Esophagus squamous epithelium (tissue), 5 donors: Measurements from ENCODE around the gene DKC1. TPM values are rescaled to one million over a fixed set of nuclear protein-coding genes. Genes with fewer than 3 reads are reported as not detected.
"Not testable (repeated sequence)": the region's sequence is repeated elsewhere in the genome, so short reads cannot be mapped to it uniquely, and the experiment has no call there.

Experiments
- DNase-seq: peaks from one replicate; lab custom pipeline; 2025; lab: John Stamatoyannopoulos, UW
- H3K27ac ChIP-seq, 4 donors: fragments of 200-600 bp; sonication (generic); one replicate each; pipeline ENCODE4 v1.5.1; 2016 to 2019; ENCODE audit warnings: mild to moderate bottlenecking in 1 of 4
- H3K27me3 ChIP-seq, 4 donors: fragments of 200-600 bp; sonication (generic); 1 replicate in 3 of 4; 2 replicates in 1 of 4; pipeline versions ENCODE4 v1.5.1 to v1.6.0; 2017 to 2021; ENCODE audit warnings: antibody characterized with exemption in 1 of 4
- H3K36me3 ChIP-seq, 3 donors: fragments of 200-600 bp; sonication (generic); one replicate each; pipeline ENCODE4 v1.5.1; 2016 to 2019
- H3K4me1 ChIP-seq, 3 donors: fragments of 200-600 bp; sonication (generic); one replicate each; pipeline ENCODE4 v1.5.1; 2017 to 2019
- H3K4me3 ChIP-seq, 4 donors: fragments of 200-600 bp; sonication (generic); 1 replicate in 3 of 4; 2 replicates in 1 of 4; pipeline ENCODE4 v1.5.1; 2016 to 2019; ENCODE audit warnings: mild to moderate bottlenecking in 2 of 4, moderate library complexity in 1 of 4
- H3K9me3 ChIP-seq, 3 donors: fragments of 200-600 bp; sonication (generic); one replicate each; pipeline ENCODE4 v1.5.1; 2016 to 2019
- POLR2A ChIP-seq, 4 donors: fragments of 450-650 bp; IDR thresholded peaks; one replicate each; pipeline ENCODE4 v1.6.1; 2017; ENCODE audit warnings: antibody characterized with exemption in 4 of 4, mild to moderate bottlenecking in 4 of 4, moderate library complexity in 3 of 4
- WGBS, 2 donors: methylation state at CpG; one replicate each; pipeline ENCODE4 v1.1.5; 2018; 5-methylcytosine and 5-hydroxymethylcytosine counted together
- intact Hi-C: fragments of 100-400 bp; cut with DNase I; formaldehyde crosslinking; loops from one replicate; pipeline ENCODE4 v1.15.0; 2022
- small RNA-seq, 4 donors: library from RNA; depleted of rRNA; stranded (forward); fragments of <200 nt; gene quantifications; one replicate each; pipeline ENCODE3, GENCODE V24; 2016
- total RNA-seq, 4 donors: library from RNA; depleted of rRNA; stranded (reverse); fragments of >200 nt; gene quantifications; one replicate each; pipeline ENCODE4 v1.1.0, GENCODE V29; 2016
- TF ChIP-seq, protein P1 (sequence below), 6 experiments: fragments of 450-650 bp in 4 of 6; fragments of 200-600 bp in 2 of 6; sonication (generic) in 2 of 6; IDR thresholded peaks; one replicate each; pipeline ENCODE4 v1.5.1; 2016 to 2019; ENCODE audit warnings: antibody characterized with exemption in 6 of 6, mild to moderate bottlenecking in 4 of 6, moderate library complexity in 4 of 6
- donor health status: DM: yes; HTN: yes; CAD: no.

Gene DKC1
- total RNA-seq, 4 donors from 2014 or later: 41.5 to 86.2 (median 49.5) TPM

DNA sequence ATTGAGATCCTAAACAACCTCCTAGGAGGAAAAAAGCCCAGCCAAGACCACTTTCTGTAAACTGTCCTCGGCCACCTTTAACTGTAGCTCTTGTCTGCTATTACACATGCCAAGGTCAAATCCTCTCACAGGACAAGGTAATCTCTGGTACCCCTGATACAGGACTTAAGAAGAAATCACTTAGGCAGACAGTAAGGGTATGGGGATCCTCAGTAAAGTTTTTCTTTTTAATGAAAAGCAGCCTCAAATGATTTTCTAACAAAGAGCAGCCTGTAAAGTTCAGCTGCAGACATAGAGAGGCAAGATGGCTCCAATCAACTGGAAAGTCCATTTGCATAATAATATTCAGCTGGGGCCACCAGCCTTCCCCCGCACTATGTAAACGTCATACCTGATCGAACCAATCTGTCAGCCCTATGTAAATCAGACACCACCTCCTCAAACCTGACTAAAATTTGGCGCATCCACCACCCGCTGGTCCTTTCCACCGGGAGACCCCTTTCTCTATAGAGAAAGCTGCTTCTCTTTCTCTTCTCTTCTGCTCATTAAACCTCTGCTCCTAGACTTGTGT is 57.2 kb downstream of the DKC1 start:
- WGBS, 2 donors: 83 to 85% methylated on average over 4 to 7 of the region's 7 CpGs
- no peak overlapping the region for H3K4me3 ChIP-seq

DNA sequence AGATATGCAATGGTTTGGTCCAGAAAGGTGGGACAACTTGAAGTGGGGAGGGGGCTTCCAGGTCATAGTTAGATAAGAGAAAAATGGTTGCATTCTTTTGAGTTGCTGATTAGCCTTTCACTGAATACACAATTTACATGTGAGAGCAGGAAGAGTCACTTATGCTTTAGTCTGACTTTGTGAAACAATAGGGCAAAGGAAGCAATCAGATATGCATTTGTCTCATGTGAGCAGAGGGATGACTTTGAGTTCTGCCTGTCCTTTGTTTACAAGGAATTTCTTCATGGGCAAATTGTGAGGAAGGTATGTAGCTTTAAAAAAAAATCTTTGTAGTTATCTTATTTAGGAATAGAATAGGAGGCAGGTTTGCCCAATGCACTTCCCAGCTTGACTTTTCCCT is 58.9 kb downstream of the DKC1 start:
- Histone ChIP-seq H3K4me3 (no peak overlapping the region), H3K4me1 (no peaks in the 10 kb centered on the region), H3K36me3 (no peaks in the 10 kb centered on the region), H3K27ac (no peak overlapping the region), H3K27me3 (no peaks in the 10 kb centered on the region), H3K9me3 (no peaks in the 10 kb centered on the region)
- intact Hi-C loops: no loop called here
- DNase-seq: no peak
- TF ChIP-seq, protein P1, sequence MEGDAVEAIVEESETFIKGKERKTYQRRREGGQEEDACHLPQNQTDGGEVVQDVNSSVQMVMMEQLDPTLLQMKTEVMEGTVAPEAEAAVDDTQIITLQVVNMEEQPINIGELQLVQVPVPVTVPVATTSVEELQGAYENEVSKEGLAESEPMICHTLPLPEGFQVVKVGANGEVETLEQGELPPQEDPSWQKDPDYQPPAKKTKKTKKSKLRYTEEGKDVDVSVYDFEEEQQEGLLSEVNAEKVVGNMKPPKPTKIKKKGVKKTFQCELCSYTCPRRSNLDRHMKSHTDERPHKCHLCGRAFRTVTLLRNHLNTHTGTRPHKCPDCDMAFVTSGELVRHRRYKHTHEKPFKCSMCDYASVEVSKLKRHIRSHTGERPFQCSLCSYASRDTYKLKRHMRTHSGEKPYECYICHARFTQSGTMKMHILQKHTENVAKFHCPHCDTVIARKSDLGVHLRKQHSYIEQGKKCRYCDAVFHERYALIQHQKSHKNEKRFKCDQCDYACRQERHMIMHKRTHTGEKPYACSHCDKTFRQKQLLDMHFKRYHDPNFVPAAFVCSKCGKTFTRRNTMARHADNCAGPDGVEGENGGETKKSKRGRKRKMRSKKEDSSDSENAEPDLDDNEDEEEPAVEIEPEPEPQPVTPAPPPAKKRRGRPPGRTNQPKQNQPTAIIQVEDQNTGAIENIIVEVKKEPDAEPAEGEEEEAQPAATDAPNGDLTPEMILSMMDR (IDR thresholded peaks at IDR 0.05): no peak
- TF ChIP-seq POLR2A (IDR thresholded peaks at IDR 0.05): no peak

More for the DNA sequence above, 57.2 kb downstream of the DKC1 start:
- Histone ChIP-seq H3K36me3 (no peaks in the 10 kb centered on the region), H3K27ac (no peak overlapping the region), H3K27me3 (no peaks in the 10 kb centered on the region), H3K9me3 (no peaks in the 10 kb centered on the region), H3K4me1 (no peaks in the 10 kb centered on the region)
- DNase-seq: no peak
- intact Hi-C loops: no loop called here
- TF ChIP-seq, protein P1 (IDR thresholded peaks at IDR 0.05): no peak
- no peak for TF ChIP-seq POLR2A (IDR thresholded peaks at IDR 0.05)

DNA sequence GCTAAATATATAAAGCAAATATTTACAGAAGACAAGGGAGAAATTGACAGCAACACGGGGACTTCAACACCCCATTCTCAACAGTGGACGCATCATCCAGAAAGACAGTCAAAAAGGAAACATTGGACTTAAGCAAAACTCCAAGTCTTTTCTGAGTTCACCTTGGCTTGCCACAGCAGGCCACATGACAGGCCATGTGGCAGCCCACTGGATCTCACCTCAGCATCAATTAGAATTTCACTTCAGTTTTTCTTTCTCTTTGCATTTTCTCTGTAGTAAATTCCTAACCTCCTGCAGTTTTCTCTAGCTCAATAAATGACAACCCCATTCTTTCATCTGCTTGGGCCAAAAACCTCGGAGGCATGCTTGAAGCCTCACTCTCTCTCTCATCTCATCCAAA is 59.4 kb downstream of the DKC1 start:
- Histone ChIP-seq H3K36me3 (no peaks in the 10 kb centered on the region), H3K4me1 (no peaks in the 10 kb centered on the region), H3K27ac (no peak overlapping the region), H3K4me3 (no peak overlapping the region), H3K27me3 (no peaks in the 10 kb centered on the region), H3K9me3 (no peaks in the 10 kb centered on the region)
- whole genome bisulfite sequencing, 2 donors: 72 to 76% methylated on average over 3 of the region's 3 CpGs
- no peak for TF ChIP-seq POLR2A (IDR thresholded peaks at IDR 0.05)
- TF ChIP-seq, protein P1 (IDR thresholded peaks at IDR 0.05): no peak
- intact Hi-C loops: no loop called here
- DNase-seq: no peak

DNA sequence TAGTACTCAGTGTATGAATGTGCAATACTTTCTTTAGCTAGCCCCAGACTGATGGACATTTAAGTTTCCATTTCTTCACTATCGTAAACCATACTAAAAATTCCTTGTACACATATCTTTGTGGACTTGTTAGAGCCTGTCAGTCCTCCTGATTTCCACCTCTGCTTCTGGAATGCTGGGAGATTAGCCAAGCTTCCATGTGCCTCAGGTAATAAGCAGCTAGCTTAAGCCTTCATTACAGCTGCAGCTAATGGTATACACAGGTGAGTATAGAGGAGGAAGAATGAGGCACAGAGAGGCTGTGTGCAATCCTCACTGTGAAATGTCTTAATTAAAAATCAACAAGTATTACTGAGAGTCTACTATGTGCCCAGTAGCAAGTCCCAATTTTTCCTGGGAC is 62.0 kb downstream of the DKC1 start:
- intact Hi-C loops: no loop called here
- Histone ChIP-seq H3K27me3 (no peaks in the 10 kb centered on the region), H3K4me3 (no peak overlapping the region), H3K36me3 (no peaks in the 10 kb centered on the region), H3K4me1 (no peaks in the 10 kb centered on the region), H3K9me3 (no peaks in the 10 kb centered on the region), H3K27ac (no peak overlapping the region)
- no peak for TF ChIP-seq POLR2A (IDR thresholded peaks at IDR 0.05)
- TF ChIP-seq, protein P1 (IDR thresholded peaks at IDR 0.05): no peak
- 61 to 63% methylated on average over 1 of the region's 1 CpG for WGBS, 2 donors
- DNase-seq: no peak

DNA sequence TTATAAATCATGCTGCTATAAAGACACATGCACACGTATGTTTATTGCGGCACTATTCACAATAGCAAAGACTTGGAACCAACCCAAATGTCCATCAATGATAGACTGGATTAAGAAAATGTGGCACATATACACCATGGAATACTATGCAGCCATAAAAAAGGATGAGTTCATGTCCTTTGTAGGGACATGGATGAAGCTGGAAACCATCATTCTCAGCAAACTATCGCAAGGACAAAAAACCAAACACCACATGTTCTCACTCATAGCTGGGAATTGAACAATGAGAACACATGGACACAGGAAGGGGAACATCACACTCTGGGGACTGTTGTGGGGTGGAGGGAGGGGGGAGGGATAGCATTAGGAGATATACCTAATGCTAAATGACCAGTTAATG is 62.9 kb downstream of the DKC1 start:
- H3K9me3 ChIP-seq, intact Hi-C loops, H3K4me1 ChIP-seq, DNase-seq, H3K27ac ChIP-seq, H3K36me3 ChIP-seq, H3K4me3 ChIP-seq, H3K27me3 ChIP-seq: not testable (repeated sequence)
- 100% methylated on average over 1 of the region's 3 CpGs; no CpG with 5 or more reads in 1 of the 2 donors for WGBS, 2 donors

Small RNAs within 50 kb of the gene (small RNA-seq; reads per million reads assigned to genes)
- 0 reads per million in 4 donors for gene SNORA36A

Other genes starting within 250 kb of the DKC1 start
- gene FAM3A, start 246.6 kb upstream of the DKC1 start, total RNA-seq: 10 to 100 TPM; 30.5 to 50.8 (median 40.9) TPM
- gene G6PD, start 216.0 kb upstream of the DKC1 start, total RNA-seq: 100 to 1,000 TPM in 1 of 4 donors, 10 to 100 TPM in 3; 46.5 to 180 (median 79.9) TPM
- 10 to 100 TPM in 3 of 4 donors, 1 to 10 TPM in 1; 9.9 to 14.7 (median 12.6) TPM for gene IKBKG, start 215.2 kb upstream of the DKC1 start, total RNA-seq
- gene CTAG1A, start 177.7 kb upstream of the DKC1 start, total RNA-seq: not detected
- gene CTAG1B, start 143.6 kb upstream of the DKC1 start, total RNA-seq: not detected
- gene CTAG2, start 109.3 kb upstream of the DKC1 start, total RNA-seq: not detected
- gene GAB3, start 11.8 kb upstream of the DKC1 start, total RNA-seq: 1 to 10 TPM in 3 of 4 donors, under 1 TPM in 1; 0.61 to 4.4 (median 1.8) TPM
- gene MPP1, start 42.6 kb downstream of the DKC1 start, total RNA-seq: 10 to 100 TPM in 2 of 4 donors, 1 to 10 TPM in 2; 3.7 to 21.2 (median 13.2) TPM
- gene SMIM9, start 71.8 kb downstream of the DKC1 start, total RNA-seq: not detected
- gene F8A1, start 123.5 kb downstream of the DKC1 start, total RNA-seq: 10 to 100 TPM in 1 of 4 donors, 1 to 10 TPM in 2, under 1 TPM in 1; 0.35 to 13.7 (median 3.8) TPM